ENCODE data around the gene TGFB1.
A peak's percentile ranks its signal among the peaks of the same experiment; 100 is the strongest.

Gene TGFB1

GRCh38 chr19:41304706-41305483, 48.8 kb downstream of the TGFB1 start:
- H3K4me3 ChIP-seq (ENCODE audit: control insufficient read depth, low read depth, low read length): no peak overlapping the region
- no peak for TF ChIP-seq CTCF (conservative IDR thresholded peaks at IDR 0.05; ENCODE audit: control insufficient read depth, insufficient read depth, low read depth, low read length)
- DNase-seq (ENCODE audit: low read depth): no peak

DNA sequence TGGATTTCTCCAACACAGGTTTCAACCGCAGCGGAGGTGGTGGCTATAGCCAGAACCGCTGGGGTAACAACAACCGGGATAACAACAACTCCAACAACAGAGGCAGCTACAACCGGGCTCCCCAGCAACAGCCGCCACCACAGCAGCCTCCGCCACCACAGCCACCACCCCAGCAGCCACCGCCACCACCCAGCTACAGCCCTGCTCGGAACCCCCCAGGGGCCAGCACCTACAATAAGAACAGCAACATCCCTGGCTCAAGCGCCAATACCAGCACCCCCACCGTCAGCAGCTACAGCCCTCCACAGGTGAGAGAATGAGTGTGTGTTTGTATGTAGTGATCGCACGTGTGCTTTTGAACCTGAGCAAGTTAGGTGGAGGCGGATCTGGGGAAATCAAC, 49.8 kb downstream of the TGFB1 start:
- TF ChIP-seq CTCF (conservative IDR thresholded peaks at IDR 0.05; ENCODE audit: control insufficient read depth, insufficient read depth, low read depth, low read length): no peak
- DNase-seq (ENCODE audit: low read depth): no peak

DNA sequence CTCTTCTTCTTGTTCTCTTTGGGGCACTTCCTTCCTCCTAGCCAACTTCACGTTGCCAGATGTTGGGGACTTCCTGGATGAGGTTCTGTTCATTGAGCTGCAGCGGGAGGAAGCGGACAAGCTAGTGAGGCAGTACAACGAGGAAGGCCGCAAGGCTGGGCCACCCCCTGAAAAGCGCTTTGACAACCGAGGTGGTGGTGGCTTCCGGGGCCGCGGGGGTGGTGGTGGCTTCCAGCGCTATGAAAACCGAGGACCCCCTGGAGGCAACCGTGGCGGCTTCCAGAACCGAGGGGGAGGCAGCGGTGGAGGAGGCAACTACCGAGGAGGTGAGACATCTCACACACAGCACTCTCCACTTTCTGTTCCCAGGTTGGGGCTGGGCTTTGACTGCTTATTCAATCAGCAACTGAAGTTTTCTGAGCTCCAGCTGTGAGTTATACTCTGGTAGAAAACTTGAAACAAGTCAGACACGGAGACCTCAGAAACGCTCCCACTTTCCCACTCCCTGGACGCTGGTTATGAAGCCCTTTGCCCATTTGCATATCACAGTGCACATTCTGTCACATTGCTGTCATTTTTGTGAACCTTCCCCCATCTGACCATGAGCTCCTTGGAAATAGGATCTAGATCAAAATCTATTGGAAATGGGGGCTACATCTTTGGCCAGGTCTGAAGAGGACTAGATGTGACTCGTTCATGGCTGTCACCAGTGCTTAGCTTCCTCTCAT, 50.9 kb downstream of the TGFB1 start:
- H3K4me3 ChIP-seq (ENCODE audit: control insufficient read depth, low read depth, low read length): no peak overlapping the region
- no peak for TF ChIP-seq CTCF (conservative IDR thresholded peaks at IDR 0.05; ENCODE audit: control insufficient read depth, insufficient read depth, low read depth, low read length)
- DNase-seq (ENCODE audit: low read depth): no peak

More for the DNA sequence above, 49.8 kb downstream of the TGFB1 start:
- no peak overlapping the region for H3K4me3 ChIP-seq (ENCODE audit: control insufficient read depth, low read depth, low read length)

DNA sequence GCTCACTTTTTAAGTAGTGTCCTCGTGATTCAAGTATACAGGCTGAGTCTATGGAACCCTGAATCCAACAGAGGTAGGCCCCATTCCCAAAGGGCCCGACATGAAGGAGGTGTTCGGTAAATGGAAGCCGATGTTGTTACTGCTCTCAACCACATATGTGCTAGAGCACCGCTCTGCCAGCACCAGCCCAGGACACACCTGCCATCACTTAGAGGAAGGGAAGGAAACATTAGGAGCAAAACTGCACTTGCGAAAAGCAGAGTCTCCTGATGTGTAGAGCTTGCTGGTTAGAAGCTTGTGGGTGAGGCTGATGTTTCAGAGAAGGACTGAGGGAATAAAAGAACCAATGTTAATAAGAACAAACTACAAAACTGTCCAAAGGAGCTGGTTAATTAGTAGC, 53.2 kb downstream of the TGFB1 start:
- no peak overlapping the region for H3K4me3 ChIP-seq (ENCODE audit: control insufficient read depth, low read depth, low read length)
- DNase-seq (ENCODE audit: low read depth): no peak
- no peak for TF ChIP-seq CTCF (conservative IDR thresholded peaks at IDR 0.05; ENCODE audit: control insufficient read depth, insufficient read depth, low read depth, low read length)

DNA sequence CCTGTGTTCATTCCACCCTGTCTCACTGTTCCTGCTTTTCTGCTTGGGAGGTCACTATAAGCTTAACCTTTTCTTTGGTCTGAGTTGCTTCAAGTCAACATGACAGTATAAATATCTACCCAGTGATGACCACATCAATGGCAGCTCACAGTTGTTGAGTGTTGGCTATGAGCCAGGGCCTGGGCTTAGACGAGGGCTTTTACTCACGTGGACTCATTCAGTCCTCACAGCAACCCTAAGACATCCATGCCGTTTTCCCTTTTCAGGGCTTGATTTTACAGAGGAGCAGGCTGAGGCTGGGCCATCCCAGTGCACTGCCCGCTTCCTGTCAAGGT, 54.0 kb downstream of the TGFB1 start:
- no peak overlapping the region for H3K4me3 ChIP-seq (ENCODE audit: control insufficient read depth, low read depth, low read length)
- DNase-seq (ENCODE audit: low read depth): peak; percentile 91
- TF ChIP-seq CTCF (conservative IDR thresholded peaks at IDR 0.05; ENCODE audit: control insufficient read depth, insufficient read depth, low read depth, low read length): no peak

DNA sequence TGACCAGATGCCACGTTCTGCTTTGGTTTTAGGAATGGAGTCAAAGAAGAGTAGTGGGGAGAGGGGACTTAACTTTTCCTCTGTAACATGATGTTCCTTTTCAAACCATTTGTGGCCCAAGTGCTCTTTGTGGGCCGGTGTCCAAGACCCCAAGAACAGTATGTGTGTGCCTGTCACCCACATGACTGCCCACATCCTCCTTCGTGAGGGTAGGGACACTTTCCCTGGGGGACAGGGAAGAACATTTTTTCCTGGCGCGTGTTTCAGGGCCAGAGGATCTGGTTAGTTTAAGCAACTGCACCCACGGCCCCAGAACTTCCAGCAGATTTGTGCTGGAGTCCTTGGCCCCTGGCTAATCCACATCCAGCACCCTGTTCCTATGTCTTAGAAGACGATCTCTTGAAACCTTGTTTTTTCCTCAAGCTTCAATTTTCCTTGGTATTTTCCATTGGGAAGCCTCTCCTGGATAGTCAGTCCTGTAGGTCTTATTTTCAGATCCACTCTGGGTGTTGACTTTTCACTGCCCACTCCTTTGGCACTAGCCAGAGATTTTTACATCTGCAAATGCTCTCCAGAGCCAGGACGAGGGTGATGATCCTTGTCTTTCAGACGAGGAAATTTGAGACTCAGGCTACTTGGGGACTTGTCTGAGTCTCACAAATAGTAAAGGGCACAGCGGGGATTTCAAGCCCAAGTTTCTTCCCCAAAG, 54.5 kb downstream of the TGFB1 start:
- no peak for DNase-seq (ENCODE audit: low read depth)
- no peak overlapping the region for H3K4me3 ChIP-seq (ENCODE audit: control insufficient read depth, low read depth, low read length)
- TF ChIP-seq CTCF (conservative IDR thresholded peaks at IDR 0.05; ENCODE audit: control insufficient read depth, insufficient read depth, low read depth, low read length): no peak

Data from fibroblast of mammary gland (primary cell).